OCI-LY7 (cell line): ENCODE data around the gene FOXO6. TPM values are rescaled to one million over a fixed set of nuclear protein-coding genes. Genes with fewer than 3 reads are reported as not detected.

Experiments
- BruUV-seq: library from RNA; stranded (reverse); fragments of 400-500 nt; replicated peaks from 2 replicates; lab custom pipeline; 2021; lab: Mats Ljungman, UMichigan
- CTCF ChIA-PET: fragments of 300-600 bp; sonication (Branson Sonifier 250); formaldehyde crosslinking; loops from one replicate; lab custom pipeline; 2022; ENCODE audit warnings: antibody characterized with exemption; ENCODE audit not compliant: unreplicated experiment; lab: Charles Lee
- POLR2A ChIA-PET: fragments of 300-600 bp; sonication (Branson Sonifier 250); formaldehyde crosslinking; loops from one replicate; lab custom pipeline; 2022; ENCODE audit warnings: antibody characterized with exemption; lab: Charles Lee
- DNase-seq: peaks from one replicate; pipeline ENCODE4 v3.0.0-alpha.2; 2015; ENCODE audit warnings: low spot score
- H2AFZ ChIP-seq: fragments of 200-600 bp; sonication (generic), shearing (Covaris generic); 2 replicates; pipeline ENCODE4 v1.6.1; 2014; ENCODE audit warnings: mild to moderate bottlenecking, antibody characterized with exemption, low read length, moderate library complexity
- H3K27ac ChIP-seq: fragments of 200-600 bp; sonication (generic); 2 replicates; pipeline ENCODE4 v1.5.1; 2014; ENCODE audit warnings: mixed run types, low read depth, mild to moderate bottlenecking, moderate library complexity, low read length, inconsistent platforms; ENCODE audit not compliant: poor library complexity, severe bottlenecking
- H3K36me3 ChIP-seq: fragments of 200-600 bp; sonication (generic); 2 replicates; pipeline ENCODE4 v1.6.1; 2014; ENCODE audit warnings: mild to moderate bottlenecking, antibody characterized with exemption, low read length, moderate library complexity, mixed read lengths; ENCODE audit not compliant: insufficient read depth
- H3K4me1 ChIP-seq: fragments of 200-600 bp; sonication (generic); 2 replicates; pipeline ENCODE4 v1.5.1; 2014; ENCODE audit warnings: mild to moderate bottlenecking, low read length; ENCODE audit not compliant: insufficient read depth, poor library complexity, severe bottlenecking
- H3K4me2 ChIP-seq: fragments of 200-600 bp; sonication (generic); 2 replicates; pipeline ENCODE4 v1.6.1; 2014; ENCODE audit warnings: mild to moderate bottlenecking, low read length
- H3K4me3 ChIP-seq: fragments of 200-600 bp; sonication (generic); 2 replicates; pipeline ENCODE4 v1.5.1; 2014; ENCODE audit warnings: mild to moderate bottlenecking, low read depth, low read length; ENCODE audit not compliant: poor library complexity, severe bottlenecking
- H3K79me2 ChIP-seq: fragments of 200-600 bp; sonication (generic); 2 replicates; pipeline ENCODE4 v1.6.1; 2016; ENCODE audit warnings: low read depth, mild to moderate bottlenecking, low read length, moderate library complexity, mixed read lengths; ENCODE audit not compliant: insufficient read depth
- H3K9me2 ChIP-seq: fragments of 200-600 bp; sonication (generic); 2 replicates; pipeline ENCODE4 v1.6.1; 2016; ENCODE audit warnings: mild to moderate bottlenecking, low read length, mixed read lengths; ENCODE audit not compliant: insufficient read depth
- H3K9me3 ChIP-seq: fragments of 200-600 bp; sonication (generic); 2 replicates; pipeline ENCODE4 v1.6.1; 2014; ENCODE audit warnings: mild to moderate bottlenecking, mixed run types, low read length, mixed read lengths
- H4K20me1 ChIP-seq: fragments of 200-600 bp; sonication (generic); 2 replicates; pipeline ENCODE4 v1.6.1; 2014; ENCODE audit warnings: mild to moderate bottlenecking, antibody characterized with exemption, low read length, moderate library complexity, mixed read lengths; ENCODE audit not compliant: insufficient read depth
- CTCF ChIP-seq: fragments of 200-600 bp; sonication (generic); conservative IDR thresholded peaks from 2 replicates; pipeline ENCODE4 v1.5.1; 2014; ENCODE audit warnings: mild to moderate bottlenecking, antibody characterized with exemption, low read length, moderate library complexity, mixed read lengths
- EZH2phosphoT487 ChIP-seq: fragments of 200-600 bp; sonication (generic); IDR thresholded peaks from 2 replicates; pipeline ENCODE4 v1.6.1; 2018; ENCODE audit warnings: low read depth, borderline replicate concordance, mild to moderate bottlenecking, mixed run types, antibody characterized with exemption, low read length, moderate library complexity, mixed read lengths
- intact Hi-C: fragments of 100-400 bp; cut with micrococcal nuclease; formaldehyde crosslinking; loops from one replicate; pipeline ENCODE4 v1.10.0; 2022; ENCODE audit not compliant: unreplicated experiment
- total RNA-seq, 2 experiments: library from RNA; depleted of rRNA in 1 of 2; stranded (reverse); fragments of >200 nt in 1 of 2; shearing (Covaris generic) in 1 of 2; gene quantifications; 2 replicates each; pipeline ENCODE4 v1.2.3, GENCODE V29; 2014 to 2022

The FOXO6 gene
- total RNA-seq, 2 experiments from 2014 or later = not detected

- intact Hi-C loops = no loop called here
- ChIA-PET CTCF (no interaction called here), POLR2A (interaction anchor here (0.7 kb wide), 1 partner anchor 14 kb away, joined by 3 read pairs; no protein-coding TSS in a partner anchor)
Measured at GRCh38 chr1:41319807-41320711, 41.2 kb upstream of the FOXO6 start.

GRCh38 chr1:41320895-41321676, 40.1 kb upstream of the FOXO6 start:
- Histone ChIP-seq H3K36me3 (no peaks in the 10 kb centered on the region), H3K4me2 (no peak overlapping the region), H3K27ac (no peak overlapping the region), H4K20me1 (no peaks in the 10 kb centered on the region), H3K9me2 (no peaks in the 10 kb centered on the region), H3K79me2 (no peaks in the 10 kb centered on the region), H3K9me3 (no peaks in the 10 kb centered on the region), H2AFZ (no peak overlapping the region), H3K4me3 (no peak overlapping the region), H3K4me1 (no peaks in the 10 kb centered on the region)
- no TSS peak for BruUV-seq
- DNase-seq = no peak
- TF ChIP-seq CTCF (no peak), EZH2phosphoT487 (no peak)
- CTCF ChIA-PET = no interaction called here
- intact Hi-C loops = no loop called here
- POLR2A ChIA-PET = no interaction called here

More at GRCh38 chr1:41319807-41320711, 41.2 kb upstream of the FOXO6 start:
- Histone ChIP-seq H3K4me2 (no peak overlapping the region), H3K9me3 (no peaks in the 10 kb centered on the region), H3K4me1 (no peaks in the 10 kb centered on the region), H3K27ac (no peak overlapping the region), H3K4me3 (no peak overlapping the region), H3K79me2 (no peaks in the 10 kb centered on the region), H2AFZ (no peak overlapping the region), H3K9me2 (no peaks in the 10 kb centered on the region), H3K36me3 (no peaks in the 10 kb centered on the region), H4K20me1 (no peaks in the 10 kb centered on the region)
- DNase-seq = no peak
- TF ChIP-seq EZH2phosphoT487 (no peak), CTCF (no peak)
- no TSS peak for BruUV-seq
